Heart left ventricle (tissue), 16 donors: ENCODE results near the gene FGF14. TPM values are rescaled to one million over a fixed set of nuclear protein-coding genes. Genes with fewer than 3 reads are reported as not detected.

Experiments used
- ATAC-seq, 4 donors: fragments of 200-7000 bp; cut with Tn5 transposase; one replicate each; pipeline ENCODE4 v1.9.1; 2020 to 2022; ENCODE audit warnings: moderate library complexity in 4 of 4, mild to moderate bottlenecking in 3 of 4, moderate number of reproducible peaks in 1 of 4
- DNase-seq, 5 donors: peaks; one replicate each; pipeline ENCODE4 v3.0.0-alpha.2; 2020
- H3K27ac ChIP-seq, 12 donors: fragments of 200-600 bp; sonication (generic) in 4 of 12; one replicate each; pipeline versions ENCODE4 v1.5.0 to v1.8.0; 2016 to 2022; ENCODE audit warnings: mild to moderate bottlenecking in 2 of 12
- H3K27me3 ChIP-seq, 9 donors: fragments of 200-600 bp; sonication (generic) in 2 of 9; one replicate each; pipeline versions ENCODE4 v1.5.1 to v1.8.0; 2016 to 2022; ENCODE audit warnings: mild to moderate bottlenecking in 3 of 9
- H3K36me3 ChIP-seq, 9 donors: fragments of 200-600 bp; sonication (generic) in 2 of 9; one replicate each; pipeline versions ENCODE4 v1.5.0 to v1.8.0; 2018 to 2022; ENCODE audit warnings: mild to moderate bottlenecking in 2 of 9
- H3K4me1 ChIP-seq, 12 donors: fragments of 200-600 bp; sonication (generic) in 4 of 12; one replicate each; pipeline versions ENCODE4 v1.5.0 to v1.8.0; 2016 to 2022; ENCODE audit warnings: mild to moderate bottlenecking in 3 of 12
- H3K4me3 ChIP-seq, 12 donors: fragments of 200-600 bp; sonication (generic) in 4 of 12; one replicate each; pipeline versions ENCODE4 v1.5.0 to v1.8.0; 2017 to 2022; ENCODE audit warnings: mild to moderate bottlenecking in 9 of 12, moderate library complexity in 4 of 12
- H3K9me3 ChIP-seq, 12 donors: fragments of 200-600 bp; sonication (generic) in 4 of 12; one replicate each; pipeline versions ENCODE4 v1.5.0 to v1.8.0; 2016 to 2022; ENCODE audit warnings: mild to moderate bottlenecking in 1 of 12
- POLR2A ChIP-seq, 2 donors: fragments of 450-650 bp; IDR thresholded peaks; one replicate each; pipeline ENCODE4 v1.6.1; 2017; ENCODE audit warnings: antibody characterized with exemption in 2 of 2, mild to moderate bottlenecking in 2 of 2, moderate library complexity in 2 of 2
- WGBS, 4 donors: extraction: QIAGEN DNeasy Blood & Tissue Kit in 2 of 4; methylation state at CpG; one replicate each; pipeline versions ENCODE4 v1.1.5 to v1.1.7; 2013 to 2018; 5-methylcytosine and 5-hydroxymethylcytosine counted together
- intact Hi-C, 10 donors: fragments of 100-400 bp; cut with DNase I; formaldehyde crosslinking; loops; one replicate each; pipeline versions ENCODE4 v1.11.1 to v1.14.2; 2022
- polyA plus RNA-seq, 2 donors: library from polyadenylated mRNA; stranded (reverse); fragments of 200-250 nt; gene quantifications; one replicate each; pipeline ENCODE4 v1.2.3, GENCODE V29; 2013
- total RNA-seq, 9 donors: library from RNA; depleted of rRNA in 2 of 9; stranded (reverse); fragments of >200 nt in 2 of 9; fragmentation: NEBNext Ultra II Directional in 3 of 9; extraction: Animal tissue kit (Norgen Biotek cat#: 25700) in 3 of 9; gene quantifications; one replicate each; pipeline versions ENCODE4 v1.1.0 to v1.2.4, GENCODE V29; 2016 to 2023
- TF ChIP-seq, protein P1 (sequence below), 12 donors: fragments of 200-600 bp; sonication (generic) in 4 of 12; IDR thresholded peaks; one replicate each; pipeline versions ENCODE4 v1.5.0 to v1.8.0; 2018 to 2022; ENCODE audit warnings: antibody characterized with exemption in 12 of 12, mild to moderate bottlenecking in 5 of 12
- donor health status: ischemic (EF 13 %, LVEDD 7.1; RV severe dilation, severe dysfunction).
- donor health status: healthy with polysubstance abuse.
- donor health status: DM: no; HTN: yes; CAD: no.
- donor health status: DM: no; HTN: no; CAD: no.
- donor health status: ischemic (EF 25% LVEDD 6.9; RV normal size, moderate dysfunction).
- donor health status: ischemic (EF 25% LVEDD 5.7; RV mildly dilated, moderate dysfunction).
- donor health status: healthy.
- donor health status: DM: yes; HTN: yes; CAD: no.
- donor health status: ischemic (EF 35%, LVEDD 5.7; RV mildly dilated, moderate dysfunction).
- donor health status: nonischemic (EF 11% LVEDD 7.7; RV severe dilation, severe dysfunction).
- donor health status: DM: yes; HTN: yes; CAD: no.
- donor health status: PGD.
- donor health status: ischemic (EF 29% LVEDD 5.4; RV normal size, mild dysfunction).
- donor health status: nonischemic (EF 23%, LVEDD 6.1; RV moderate dilation, normal function).

Gene FGF14
- total and polyA plus RNA-seq, 11 donors = 0.14 to 6.3 (median 3.9) TPM

DNA sequence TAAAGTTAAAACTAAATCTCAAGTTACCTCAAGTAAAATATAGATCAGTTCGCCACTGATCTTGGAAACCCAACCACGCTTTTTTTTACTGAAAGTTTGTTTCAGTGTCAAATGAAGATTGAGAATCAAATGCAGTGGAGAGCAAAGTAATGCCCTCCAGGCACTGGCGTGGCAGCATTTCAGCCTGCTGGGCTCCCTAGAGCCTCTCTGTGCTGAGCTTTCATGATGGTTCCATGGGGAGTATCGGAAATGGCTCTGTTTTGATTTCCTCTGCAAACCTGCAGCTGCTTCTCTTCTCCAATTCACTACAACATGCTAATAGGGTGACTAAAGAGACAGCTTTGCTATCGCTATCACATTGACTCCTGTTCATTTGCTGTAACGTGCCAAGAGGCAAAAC is 141.6 kb downstream of the FGF14 start:
- no peak overlapping the region for H3K4me3 ChIP-seq
- no peaks in the 10 kb centered on the region for H3K27me3 ChIP-seq
- H3K27ac ChIP-seq = no peak overlapping the region
- 72 to 76% (median 73%) methylated on average over 6 of the region's 6 CpGs for WGBS, 4 donors
- H3K36me3 ChIP-seq = no peaks in the 10 kb centered on the region
- no peak for ATAC-seq
- intact Hi-C loops = no loop called here
- no peak for TF ChIP-seq POLR2A (IDR thresholded peaks at IDR 0.05)
- TF ChIP-seq, protein P1, sequence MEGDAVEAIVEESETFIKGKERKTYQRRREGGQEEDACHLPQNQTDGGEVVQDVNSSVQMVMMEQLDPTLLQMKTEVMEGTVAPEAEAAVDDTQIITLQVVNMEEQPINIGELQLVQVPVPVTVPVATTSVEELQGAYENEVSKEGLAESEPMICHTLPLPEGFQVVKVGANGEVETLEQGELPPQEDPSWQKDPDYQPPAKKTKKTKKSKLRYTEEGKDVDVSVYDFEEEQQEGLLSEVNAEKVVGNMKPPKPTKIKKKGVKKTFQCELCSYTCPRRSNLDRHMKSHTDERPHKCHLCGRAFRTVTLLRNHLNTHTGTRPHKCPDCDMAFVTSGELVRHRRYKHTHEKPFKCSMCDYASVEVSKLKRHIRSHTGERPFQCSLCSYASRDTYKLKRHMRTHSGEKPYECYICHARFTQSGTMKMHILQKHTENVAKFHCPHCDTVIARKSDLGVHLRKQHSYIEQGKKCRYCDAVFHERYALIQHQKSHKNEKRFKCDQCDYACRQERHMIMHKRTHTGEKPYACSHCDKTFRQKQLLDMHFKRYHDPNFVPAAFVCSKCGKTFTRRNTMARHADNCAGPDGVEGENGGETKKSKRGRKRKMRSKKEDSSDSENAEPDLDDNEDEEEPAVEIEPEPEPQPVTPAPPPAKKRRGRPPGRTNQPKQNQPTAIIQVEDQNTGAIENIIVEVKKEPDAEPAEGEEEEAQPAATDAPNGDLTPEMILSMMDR (IDR thresholded peaks at IDR 0.05) = no peak
- H3K4me1 ChIP-seq = no peaks in the 10 kb centered on the region
- peaks cover 0 to 8% (median 0%) of the 10 kb centered on the region in 12 donors for H3K9me3 ChIP-seq
- no peak for DNase-seq

DNA sequence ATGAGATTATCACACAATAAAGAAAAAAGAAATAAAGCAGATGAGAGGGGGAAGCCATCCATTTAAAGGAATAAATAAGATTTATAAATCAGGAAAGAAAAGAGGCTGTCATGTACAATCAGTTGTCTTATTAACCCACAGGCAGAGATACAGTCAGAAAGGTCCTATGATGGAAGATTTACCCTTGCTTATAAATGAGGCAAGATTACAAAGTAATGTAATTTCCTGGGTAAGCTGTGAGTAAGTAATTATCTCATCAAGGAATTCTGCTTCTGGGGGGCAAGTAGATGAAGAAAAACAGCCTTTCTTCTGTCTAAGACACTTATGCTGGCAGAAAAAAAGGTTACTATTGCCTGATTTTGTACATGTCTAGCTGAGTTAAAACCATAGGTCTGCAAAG is 146.4 kb downstream of the FGF14 start:
- intact Hi-C loops = no loop called here
- TF ChIP-seq POLR2A (IDR thresholded peaks at IDR 0.05) = no peak
- TF ChIP-seq, protein P1 (IDR thresholded peaks at IDR 0.05) = no peak
- H3K36me3 ChIP-seq = no peaks in the 10 kb centered on the region
- H3K4me3 ChIP-seq = no peak overlapping the region
- no peaks in the 10 kb centered on the region for H3K9me3 ChIP-seq
- no peak for DNase-seq
- no peaks in the 10 kb centered on the region for H3K4me1 ChIP-seq
- no peak overlapping the region for H3K27ac ChIP-seq
- ATAC-seq = no peak
- H3K27me3 ChIP-seq = no peaks in the 10 kb centered on the region

DNA sequence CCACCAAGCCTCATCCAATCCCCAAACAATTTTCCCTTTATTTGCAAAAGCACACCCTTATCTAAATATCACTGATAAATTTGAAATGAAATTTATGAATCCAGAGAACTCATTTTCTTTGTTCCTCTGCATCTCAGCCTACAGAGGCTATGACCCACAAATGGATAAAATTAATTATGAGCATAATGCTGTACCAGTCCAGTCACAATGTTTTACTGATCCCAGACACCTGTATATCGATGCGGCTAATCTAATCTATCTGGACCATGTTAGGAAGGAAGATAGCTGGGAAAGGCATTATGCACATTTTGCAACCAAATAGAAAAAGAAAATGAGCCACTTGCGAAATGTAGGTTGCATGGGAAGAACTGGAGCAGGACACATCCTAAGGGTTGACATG is 150.0 kb downstream of the FGF14 start:
- intact Hi-C loops = no loop called here
- no peak overlapping the region for H3K4me3 ChIP-seq
- no peaks in the 10 kb centered on the region for H3K27me3 ChIP-seq
- WGBS, 4 donors = 88 to 99% (median 92%) methylated on average over 3 of the region's 3 CpGs
- TF ChIP-seq, protein P1 (IDR thresholded peaks at IDR 0.05) = no peak
- TF ChIP-seq POLR2A (IDR thresholded peaks at IDR 0.05) = no peak
- ATAC-seq = no peak
- H3K36me3 ChIP-seq = no peaks in the 10 kb centered on the region
- H3K9me3 ChIP-seq = no peaks in the 10 kb centered on the region
- no peaks in the 10 kb centered on the region for H3K4me1 ChIP-seq
- no peak for DNase-seq
- no peak overlapping the region for H3K27ac ChIP-seq

DNA sequence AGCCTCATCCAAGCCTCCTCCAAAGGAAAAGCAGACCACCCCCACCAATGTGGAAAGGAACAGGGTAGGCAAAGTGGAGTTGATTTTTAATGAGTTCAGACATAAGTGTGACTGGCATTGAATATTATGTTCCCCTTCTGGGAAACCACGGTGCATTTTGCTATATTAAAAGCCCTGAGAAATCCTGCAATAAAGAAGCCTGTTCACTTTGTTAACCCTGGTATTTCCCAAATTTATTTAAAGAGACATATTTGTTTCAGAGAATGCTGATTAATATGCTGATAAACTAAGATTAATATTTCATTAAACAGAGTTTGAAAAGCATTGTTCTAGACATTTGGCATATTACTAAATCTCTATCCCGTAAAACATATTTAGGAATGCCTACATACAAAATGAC is 151.4 kb downstream of the FGF14 start:
- intact Hi-C loops = no loop called here
- DNase-seq = no peak
- Histone ChIP-seq H3K27me3 (no peaks in the 10 kb centered on the region), H3K9me3 (no peaks in the 10 kb centered on the region), H3K36me3 (no peaks in the 10 kb centered on the region), H3K4me3 (no peak overlapping the region), H3K4me1 (no peaks in the 10 kb centered on the region), H3K27ac (no peak overlapping the region)
- WGBS, 4 donors = 82 to 92% (median 88%) methylated on average over 2 of the region's 2 CpGs
- TF ChIP-seq, protein P1 (IDR thresholded peaks at IDR 0.05) = no peak
- ATAC-seq = no peak
